ENCODE data around the gene HSF2BP. TPM values are rescaled to one million over a fixed set of nuclear protein-coding genes. Genes with fewer than 3 reads are reported as not detected.
"Not testable (repeated sequence)": the region's sequence is repeated elsewhere in the genome, so short reads cannot be mapped to it uniquely, and the experiment has no call there.

HSF2BP gene
- total and polyA plus RNA-seq, 2 experiments from 2014 or later = 0.22 to 3.6 TPM

GRCh38 chr21:43622796-43623195, 36.5 kb downstream of the HSF2BP start:
- TF ChIP-seq CTCF (IDR thresholded peaks at IDR 0.05; ENCODE audit: low read depth, low read length) = no peak
- no peak for DNase-seq (ENCODE audit: low read depth in 1 of 2, low spot score in 1 of 2)
- H3K4me3 ChIP-seq = no peak overlapping the region
- H3K36me3 ChIP-seq = no peaks in the 10 kb centered on the region
- no peak overlapping the region for H3K27ac ChIP-seq
- no peaks in the 10 kb centered on the region for H3K4me1 ChIP-seq (ENCODE audit: low read depth)
- H3K27me3 ChIP-seq = no peaks in the 10 kb centered on the region
- H3K9me3 ChIP-seq (ENCODE audit: low read depth) = no peaks in the 10 kb centered on the region

GRCh38 chr21:43619856-43620255, 39.4 kb downstream of the HSF2BP start:
- H3K27me3 ChIP-seq = no peaks in the 10 kb centered on the region
- DNase-seq (ENCODE audit: low read depth in 1 of 2, low spot score in 1 of 2) = no peak
- no peaks in the 10 kb centered on the region for H3K4me1 ChIP-seq (ENCODE audit: low read depth)
- no peak overlapping the region for H3K27ac ChIP-seq
- TF ChIP-seq CTCF (IDR thresholded peaks at IDR 0.05; ENCODE audit: low read depth, low read length) = peak; percentile 8
- no peaks in the 10 kb centered on the region for H3K36me3 ChIP-seq
- H3K4me3 ChIP-seq = no peak overlapping the region
- no peaks in the 10 kb centered on the region for H3K9me3 ChIP-seq (ENCODE audit: low read depth)

GRCh38 chr21:43619344-43619743, 39.9 kb downstream of the HSF2BP start:
- no peak overlapping the region for H3K27ac ChIP-seq
- no peak for TF ChIP-seq CTCF (IDR thresholded peaks at IDR 0.05; ENCODE audit: low read depth, low read length)
- DNase-seq (ENCODE audit: low read depth in 1 of 2, low spot score in 1 of 2) = no peak
- no peaks in the 10 kb centered on the region for H3K27me3 ChIP-seq
- no peak overlapping the region for H3K4me3 ChIP-seq
- H3K9me3 ChIP-seq (ENCODE audit: low read depth) = no peaks in the 10 kb centered on the region
- no peaks in the 10 kb centered on the region for H3K4me1 ChIP-seq (ENCODE audit: low read depth)
- H3K36me3 ChIP-seq = no peaks in the 10 kb centered on the region

GRCh38 chr21:43618940-43619339, 40.3 kb downstream of the HSF2BP start:
- H3K9me3 ChIP-seq (ENCODE audit: low read depth) = no peaks in the 10 kb centered on the region
- H3K4me1 ChIP-seq (ENCODE audit: low read depth) = no peaks in the 10 kb centered on the region
- no peak overlapping the region for H3K4me3 ChIP-seq
- no peaks in the 10 kb centered on the region for H3K27me3 ChIP-seq
- no peak overlapping the region for H3K27ac ChIP-seq
- TF ChIP-seq CTCF (IDR thresholded peaks at IDR 0.05; ENCODE audit: low read depth, low read length) = no peak
- no peak for DNase-seq (ENCODE audit: low read depth in 1 of 2, low spot score in 1 of 2)
- H3K36me3 ChIP-seq = no peaks in the 10 kb centered on the region

GRCh38 chr21:43616861-43617260, 42.4 kb downstream of the HSF2BP start:
- not testable (repeated sequence) for H3K27me3 ChIP-seq; H3K4me1 ChIP-seq (ENCODE audit: low read depth); DNase-seq (ENCODE audit: low read depth in 1 of 2, low spot score in 1 of 2); H3K27ac ChIP-seq; H3K9me3 ChIP-seq (ENCODE audit: low read depth); H3K4me3 ChIP-seq; H3K36me3 ChIP-seq

- no peaks in the 10 kb centered on the region for H3K27me3 ChIP-seq
- no peak overlapping the region for H3K4me3 ChIP-seq
- H3K36me3 ChIP-seq = no peaks in the 10 kb centered on the region
- no peaks in the 10 kb centered on the region for H3K4me1 ChIP-seq (ENCODE audit: low read depth)
- H3K9me3 ChIP-seq (ENCODE audit: low read depth) = no peaks in the 10 kb centered on the region
- no peak overlapping the region for H3K27ac ChIP-seq
- no peak for TF ChIP-seq CTCF (IDR thresholded peaks at IDR 0.05; ENCODE audit: low read depth, low read length)
- no peak for DNase-seq (ENCODE audit: low read depth in 1 of 2, low spot score in 1 of 2)
These were observed 44.4 kb downstream of the HSF2BP start for GRCh38 chr21:43614839-43615238.
